Stomach (tissue), 9 donors: ENCODE measurements around the gene RNASE13. TPM values are rescaled to one million over a fixed set of nuclear protein-coding genes. Genes with fewer than 3 reads are reported as not detected.
A peak's percentile ranks its signal among the peaks of the same experiment; 100 is the strongest.

Source experiments
- DNase-seq, 2 donors: peaks; one replicate each; pipeline versions ENCODE4 v3.0.0 to v3.0.0-alpha.2; 2013 to 2019
- H3K27ac ChIP-seq, 5 donors: fragments of 200-600 bp in 4 of 5; sonication (generic) in 4 of 5; one replicate each; pipeline ENCODE4 v1.5.1; 2013 to 2019; ENCODE audit warnings: mild to moderate bottlenecking in 1 of 5, moderate library complexity in 1 of 5
- H3K27me3 ChIP-seq, 3 donors: fragments of 200-600 bp; sonication (generic); one replicate each; pipeline ENCODE4 v1.5.1; 2017 to 2019; ENCODE audit warnings: mixed run types in 1 of 3
- H3K36me3 ChIP-seq, 4 donors: fragments of 200-600 bp; sonication (generic); 1 replicate in 3 of 4; 2 replicates in 1 of 4; pipeline ENCODE4 v1.5.1; 2016 to 2019
- H3K4me1 ChIP-seq, 4 donors: fragments of 200-600 bp; sonication (generic); one replicate each; pipeline ENCODE4 v1.5.1; 2016 to 2019
- H3K4me3 ChIP-seq, 4 donors: fragments of 200-600 bp; sonication (generic) in 3 of 4; one replicate each; pipeline ENCODE4 v1.5.1; 2016 to 2019; ENCODE audit warnings: mild to moderate bottlenecking in 1 of 4
- H3K9me3 ChIP-seq, 4 donors: fragments of 200-600 bp; sonication (generic); one replicate each; pipeline ENCODE4 v1.5.1; 2016 to 2019
- EP300 ChIP-seq: sonication (generic); formaldehyde crosslinking; IDR thresholded peaks from one replicate; pipeline ENCODE4 v1.6.1; 2017; ENCODE audit warnings: antibody characterized with exemption
- POLR2A ChIP-seq, 4 donors: fragments of 450-650 bp; IDR thresholded peaks; one replicate each; pipeline ENCODE4 v1.6.1; 2016; ENCODE audit warnings: antibody characterized with exemption in 4 of 4, control low read depth in 2 of 4, mild to moderate bottlenecking in 1 of 4, moderate library complexity in 1 of 4
- POLR2AphosphoS5 ChIP-seq, 3 donors: sonication (generic); formaldehyde crosslinking; IDR thresholded peaks; one replicate each; pipeline ENCODE4 v1.6.1; 2016; ENCODE audit warnings: antibody characterized with exemption in 3 of 3
- whole genome bisulfite sequencing, 5 donors: extraction: QIAGEN DNeasy Blood & Tissue Kit in 3 of 5; methylation state at CpG; one replicate each; pipeline versions ENCODE4 v1.1.5 to v1.1.7; 2013 to 2018; 5-methylcytosine and 5-hydroxymethylcytosine counted together
- intact Hi-C: fragments of 100-400 bp; cut with DNase I; formaldehyde crosslinking; loops from one replicate; pipeline ENCODE4 v1.15.1; 2023; ENCODE audit warnings: low total_unique reads
- polyA plus RNA-seq, 3 donors: library from polyadenylated mRNA; stranded (reverse); fragments of 200-250 nt; gene quantifications; one replicate each; pipeline ENCODE4 v1.2.3, GENCODE V29; 2013
- total RNA-seq, 5 donors: library from RNA; depleted of rRNA; stranded (reverse); fragments of >200 nt; gene quantifications; one replicate each; pipeline versions ENCODE4 v1.1.0 to v1.2.3, GENCODE V29; 2014 to 2016
- TF ChIP-seq, protein P1 (sequence below), 7 experiments: fragments of 450-650 bp in 4 of 7; fragments of 200-600 bp in 3 of 7; sonication (generic) in 3 of 7; IDR thresholded peaks; one replicate each; pipeline ENCODE4 v1.5.1; 2016 to 2019; ENCODE audit warnings: antibody characterized with exemption in 7 of 7, control low read depth in 2 of 7, mild to moderate bottlenecking in 1 of 7
- donor health status: healthy with polysubstance abuse.
- donor health status: Bipolar disorder and iron deficiency.
- donor health status: healthy.

Gene RNASE13
- total and polyA plus RNA-seq, 8 donors, result 0.18 TPM; not detected in 7

DNA sequence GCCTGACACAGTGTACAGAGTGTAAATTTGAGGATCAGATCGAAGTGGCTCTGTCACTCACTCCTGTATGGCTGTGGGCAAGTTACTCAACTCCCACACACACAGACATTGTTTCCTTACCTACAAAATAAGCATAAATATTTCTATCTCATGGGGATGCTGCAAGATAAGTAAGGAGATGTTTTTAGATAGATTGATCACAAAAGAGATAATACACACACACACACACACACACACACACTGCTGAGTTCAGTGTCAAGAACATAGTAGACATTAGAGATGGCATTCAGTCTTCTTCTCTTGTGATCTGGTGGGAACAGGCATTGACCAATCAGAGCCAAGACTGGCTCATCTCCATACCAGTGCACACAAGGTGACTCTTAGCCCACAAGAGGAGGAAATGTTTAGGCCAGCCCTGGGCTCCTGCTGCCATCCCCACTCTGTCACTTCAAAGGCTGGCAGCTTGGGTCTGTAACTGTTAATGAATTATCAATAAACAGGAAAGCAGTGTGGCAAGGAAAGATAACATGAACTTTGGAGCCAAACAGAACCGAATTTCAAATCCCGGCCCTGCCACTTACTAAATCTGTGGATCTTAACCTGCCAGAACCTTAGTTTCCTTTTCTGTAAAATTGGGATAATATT, 19.6 kb upstream of the RNASE13 start:
- intact Hi-C loops, result no loop called here
- DNase-seq, result no peak
- Histone ChIP-seq H3K4me3 (no peak overlapping the region), H3K4me1 (peaks cover 3 to 27% (median 13%) of the 10 kb centered on the region in 4 donors), H3K27ac (peak overlapping the region in 1 of 5 donors; percentile 60), H3K36me3 (no peaks in the 10 kb centered on the region), H3K27me3 (no peaks in the 10 kb centered on the region), H3K9me3 (no peaks in the 10 kb centered on the region)
- TF ChIP-seq EP300 (no peak), POLR2AphosphoS5 (IDR thresholded peaks at IDR 0.05) (peak in 1 of 3 donors; percentile 13)
- 25 to 45% (median 42%) methylated on average over 3 of the region's 3 CpGs for WGBS, 5 donors

DNA sequence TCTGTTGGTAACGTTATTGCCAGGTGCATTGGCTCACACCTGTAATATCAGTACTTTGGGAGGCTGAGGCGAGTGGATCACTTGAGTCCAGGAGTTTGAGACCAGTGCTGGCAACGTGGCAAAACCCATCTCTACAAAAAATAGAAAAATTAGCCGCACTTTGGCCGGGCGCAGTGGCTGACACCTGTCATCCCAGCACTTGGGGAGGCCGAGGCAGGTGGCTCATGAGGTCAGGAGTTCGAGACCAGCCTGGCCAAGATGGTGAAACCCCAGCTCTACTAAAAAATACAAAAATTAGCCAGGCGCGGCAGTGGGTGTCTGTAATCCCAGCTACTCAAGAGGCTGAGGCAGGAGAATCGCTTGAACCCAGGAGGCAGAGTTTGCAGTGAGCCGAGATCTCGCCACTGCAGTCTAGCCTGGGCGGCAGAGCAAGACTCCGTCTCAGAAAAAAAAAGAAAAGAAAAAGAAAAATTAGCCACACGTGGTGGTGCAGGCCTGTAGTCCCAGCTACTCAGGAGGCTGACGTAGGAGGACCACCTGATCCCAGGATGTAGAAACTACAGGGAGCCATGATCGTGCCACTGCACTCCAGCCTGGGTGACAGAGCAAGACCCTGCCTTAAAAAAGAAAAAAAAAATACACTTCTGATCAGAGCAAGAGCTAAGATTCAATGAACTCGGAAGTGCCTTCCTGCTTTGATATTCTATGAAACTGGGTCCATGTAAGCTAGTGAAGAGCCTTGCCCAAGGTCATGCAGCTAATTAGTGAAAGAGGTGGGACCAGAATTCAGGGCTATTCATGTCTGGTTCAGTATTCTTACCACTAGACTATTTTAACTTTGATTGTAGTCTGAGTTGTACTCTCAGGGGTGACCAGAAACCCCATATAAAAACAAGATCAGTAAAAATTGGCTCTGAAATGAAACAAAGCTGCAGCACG, 18.8 kb upstream of the RNASE13 start:
- no peaks in the 10 kb centered on the region for H3K27me3 ChIP-seq

DNA sequence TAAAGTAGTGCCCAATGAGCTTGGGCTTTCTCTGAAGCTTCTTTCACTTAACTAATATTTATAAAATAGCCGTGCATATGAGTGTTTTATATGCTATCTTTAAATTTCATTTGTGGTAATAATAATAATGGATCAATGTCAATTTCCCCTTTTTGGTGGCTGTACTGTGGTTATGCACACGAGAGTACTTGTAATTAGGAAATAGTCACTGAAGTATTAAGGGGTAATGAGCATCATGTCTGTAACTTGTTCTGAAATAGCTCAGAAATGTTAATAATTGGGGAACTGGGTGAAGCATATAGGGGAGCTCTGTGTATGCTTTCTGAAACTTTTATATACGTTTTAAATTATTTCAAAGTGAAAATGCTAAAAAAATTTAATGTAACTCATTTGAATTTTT, 16.0 kb upstream of the RNASE13 start:
- no peaks in the 10 kb centered on the region for H3K9me3 ChIP-seq
- H3K27me3 ChIP-seq, result no peaks in the 10 kb centered on the region
- peaks cover 3 to 29% (median 15%) of the 10 kb centered on the region in 4 donors for H3K4me1 ChIP-seq
- WGBS, 5 donors, result 70 to 85% (median 74%) methylated on average over 3 of the region's 3 CpGs
- intact Hi-C loops, result no loop called here
- TF ChIP-seq, protein P1, sequence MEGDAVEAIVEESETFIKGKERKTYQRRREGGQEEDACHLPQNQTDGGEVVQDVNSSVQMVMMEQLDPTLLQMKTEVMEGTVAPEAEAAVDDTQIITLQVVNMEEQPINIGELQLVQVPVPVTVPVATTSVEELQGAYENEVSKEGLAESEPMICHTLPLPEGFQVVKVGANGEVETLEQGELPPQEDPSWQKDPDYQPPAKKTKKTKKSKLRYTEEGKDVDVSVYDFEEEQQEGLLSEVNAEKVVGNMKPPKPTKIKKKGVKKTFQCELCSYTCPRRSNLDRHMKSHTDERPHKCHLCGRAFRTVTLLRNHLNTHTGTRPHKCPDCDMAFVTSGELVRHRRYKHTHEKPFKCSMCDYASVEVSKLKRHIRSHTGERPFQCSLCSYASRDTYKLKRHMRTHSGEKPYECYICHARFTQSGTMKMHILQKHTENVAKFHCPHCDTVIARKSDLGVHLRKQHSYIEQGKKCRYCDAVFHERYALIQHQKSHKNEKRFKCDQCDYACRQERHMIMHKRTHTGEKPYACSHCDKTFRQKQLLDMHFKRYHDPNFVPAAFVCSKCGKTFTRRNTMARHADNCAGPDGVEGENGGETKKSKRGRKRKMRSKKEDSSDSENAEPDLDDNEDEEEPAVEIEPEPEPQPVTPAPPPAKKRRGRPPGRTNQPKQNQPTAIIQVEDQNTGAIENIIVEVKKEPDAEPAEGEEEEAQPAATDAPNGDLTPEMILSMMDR (IDR thresholded peaks at IDR 0.05), result no peak
- TF ChIP-seq POLR2AphosphoS5 (IDR thresholded peaks at IDR 0.05), result no peak
- TF ChIP-seq POLR2A (IDR thresholded peaks at IDR 0.05), result no peak
- TF ChIP-seq EP300, result no peak
- H3K4me3 ChIP-seq, result no peak overlapping the region
- no peak for DNase-seq
- H3K36me3 ChIP-seq, result no peaks in the 10 kb centered on the region
- no peak overlapping the region for H3K27ac ChIP-seq

More for the DNA sequence above, 18.8 kb upstream of the RNASE13 start:
- Histone ChIP-seq H3K4me3 (no peak overlapping the region), H3K9me3 (no peaks in the 10 kb centered on the region), H3K27ac (no peak overlapping the region), H3K36me3 (no peaks in the 10 kb centered on the region), H3K4me1 (peaks cover 3 to 30% (median 13%) of the 10 kb centered on the region in 4 donors)
- TF ChIP-seq, protein P1 (IDR thresholded peaks at IDR 0.05), result no peak
- TF ChIP-seq EP300, result no peak
- TF ChIP-seq POLR2AphosphoS5 (IDR thresholded peaks at IDR 0.05), result no peak
- TF ChIP-seq POLR2A (IDR thresholded peaks at IDR 0.05), result no peak
- 88 to 90% (median 90%) methylated on average over 20 of the region's 20 CpGs for WGBS, 5 donors
- DNase-seq, result no peak
- intact Hi-C loops, result no loop called here

DNA sequence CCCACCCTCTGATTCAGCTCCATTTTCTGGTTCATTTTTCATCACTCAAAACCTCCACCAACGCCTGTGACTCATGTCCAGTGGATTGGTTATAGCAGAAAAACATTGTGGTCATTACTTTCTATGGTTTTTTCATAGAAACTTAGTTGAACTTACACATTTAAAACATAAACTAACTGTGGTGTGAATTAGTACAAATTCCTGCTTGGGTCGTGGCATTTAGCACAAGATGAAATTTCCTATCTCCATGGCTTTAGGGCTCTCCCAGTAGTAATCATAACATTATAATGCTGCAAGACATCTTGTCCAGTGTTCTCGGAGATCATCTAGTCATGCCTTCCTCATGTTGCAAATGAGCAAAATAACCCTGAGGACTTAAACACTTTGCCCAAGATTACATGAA, 14.7 kb upstream of the RNASE13 start:
- Histone ChIP-seq H3K4me1 (peaks cover 0 to 15% (median 8%) of the 10 kb centered on the region in 4 donors), H3K4me3 (no peak overlapping the region), H3K36me3 (no peaks in the 10 kb centered on the region), H3K27ac (no peak overlapping the region), H3K9me3 (no peaks in the 10 kb centered on the region), H3K27me3 (no peaks in the 10 kb centered on the region)
- WGBS, 5 donors, result 74 to 83% (median 77%) methylated on average over 3 of the region's 3 CpGs
- TF ChIP-seq, protein P1 (IDR thresholded peaks at IDR 0.05), result no peak
- TF ChIP-seq EP300, result no peak
- TF ChIP-seq POLR2A (IDR thresholded peaks at IDR 0.05), result no peak
- no peak for TF ChIP-seq POLR2AphosphoS5 (IDR thresholded peaks at IDR 0.05)
- DNase-seq, result no peak
- intact Hi-C loops, result no loop called here
